ENCODE measurements around the gene RAD51B.

The RAD51B gene

GRCh38 chr14:68677476-68677875 is 857.9 kb downstream of the RAD51B start:
- no peak overlapping the region for H3K27ac ChIP-seq (replicated peaks)
- DNase-seq (ENCODE audit: low read depth in 1 of 2, low spot score in 1 of 2) = no peak
- no peaks in the 10 kb centered on the region for H3K27me3 ChIP-seq (ENCODE audit: insufficient read depth, poor library complexity, severe bottlenecking)
- no peak for TF ChIP-seq GABPA (IDR thresholded peaks at IDR 0.05; ENCODE audit: low read depth)
- TF ChIP-seq CTCF (IDR thresholded peaks at IDR 0.05; ENCODE audit: insufficient read depth, low read length) = no peak
- no peak for TF ChIP-seq REST (IDR thresholded peaks at IDR 0.05; ENCODE audit: insufficient replicate concordance, low read depth)
- TF ChIP-seq SPI1 (IDR thresholded peaks at IDR 0.05; ENCODE audit: borderline replicate concordance, low read depth) = no peak
- TF ChIP-seq POLR2AphosphoS5 (IDR thresholded peaks at IDR 0.05; ENCODE audit: low read depth) = no peak
- H3K4me3 ChIP-seq (replicated peaks; ENCODE audit: insufficient read depth, low read length) = no peak overlapping the region

- DNase-seq (ENCODE audit: low read depth in 1 of 2, low spot score in 1 of 2) = no peak
- TF ChIP-seq GABPA (IDR thresholded peaks at IDR 0.05; ENCODE audit: low read depth) (no peak), CTCF (IDR thresholded peaks at IDR 0.05; ENCODE audit: insufficient read depth, low read length) (no peak), REST (IDR thresholded peaks at IDR 0.05; ENCODE audit: insufficient replicate concordance, low read depth) (no peak), POLR2AphosphoS5 (IDR thresholded peaks at IDR 0.05; ENCODE audit: low read depth) (no peak), SPI1 (IDR thresholded peaks at IDR 0.05; ENCODE audit: borderline replicate concordance, low read depth) (no peak)
- no peak overlapping the region for H3K4me3 ChIP-seq (replicated peaks; ENCODE audit: insufficient read depth, low read length)
- H3K27me3 ChIP-seq (ENCODE audit: insufficient read depth, poor library complexity, severe bottlenecking) = no peaks in the 10 kb centered on the region
- no peak overlapping the region for H3K27ac ChIP-seq (replicated peaks)
Measured at GRCh38 chr14:68677901-68678300, 858.3 kb downstream of the RAD51B start.

GRCh38 chr14:68678471-68678870 is 858.9 kb downstream of the RAD51B start:
- TF ChIP-seq POLR2AphosphoS5 (IDR thresholded peaks at IDR 0.05; ENCODE audit: low read depth) = no peak
- no peak for TF ChIP-seq CTCF (IDR thresholded peaks at IDR 0.05; ENCODE audit: insufficient read depth, low read length)
- TF ChIP-seq SPI1 (IDR thresholded peaks at IDR 0.05; ENCODE audit: borderline replicate concordance, low read depth) = no peak
- TF ChIP-seq REST (IDR thresholded peaks at IDR 0.05; ENCODE audit: insufficient replicate concordance, low read depth) = no peak
- TF ChIP-seq GABPA (IDR thresholded peaks at IDR 0.05; ENCODE audit: low read depth) = no peak
- Histone ChIP-seq H3K27me3 (ENCODE audit: insufficient read depth, poor library complexity, severe bottlenecking) (no peaks in the 10 kb centered on the region), H3K27ac (replicated peaks) (no peak overlapping the region), H3K4me3 (replicated peaks; ENCODE audit: insufficient read depth, low read length) (no peak overlapping the region)
- no peak for DNase-seq (ENCODE audit: low read depth in 1 of 2, low spot score in 1 of 2)

Data from HL-60 (cell line).